Forelimb muscle (tissue), 1 donor: ENCODE data around the gene TFPI2. TPM values are rescaled to one million over a fixed set of nuclear protein-coding genes. Genes with fewer than 3 reads are reported as not detected.
A peak's percentile ranks its signal among the peaks of the same experiment; 100 is the strongest.

Experiments used
- DNase-seq: peaks from one replicate; pipeline ENCODE4 v3.0.0-alpha.2; 2013; ENCODE audit warnings: low read depth
- polyA plus RNA-seq: library from polyadenylated mRNA; unstranded; fragments of 120-200 nt; gene quantifications from one replicate; pipeline ENCODE4 v1.2.1, GENCODE V29; 2013; ENCODE audit not compliant: insufficient read length

TFPI2 gene
- polyA plus RNA-seq, 1 donor = 1.6 TPM

DNA sequence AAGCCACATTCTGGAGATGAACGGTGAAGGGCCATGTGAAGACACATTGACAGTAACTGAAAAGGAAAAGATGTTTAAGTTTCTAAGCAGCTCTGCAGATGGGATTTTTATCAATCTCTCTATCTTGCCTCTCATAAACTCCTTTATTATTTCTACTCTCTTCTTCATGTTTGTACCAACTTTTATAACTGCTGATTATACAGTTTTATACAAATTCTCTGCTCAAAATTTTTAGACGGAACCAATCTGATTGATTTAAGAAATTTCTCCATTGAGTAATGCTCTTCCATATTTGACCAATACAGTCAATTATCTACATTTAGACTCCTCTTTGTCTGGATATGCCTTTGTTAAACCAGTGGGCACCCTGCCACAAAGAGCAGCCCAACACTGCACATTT, 31.7 kb downstream of the TFPI2 start:
- no peak for DNase-seq

- no peak for DNase-seq
Measured at GRCh38 chr7:93856323-93856722, 34.2 kb downstream of the TFPI2 start.

DNA sequence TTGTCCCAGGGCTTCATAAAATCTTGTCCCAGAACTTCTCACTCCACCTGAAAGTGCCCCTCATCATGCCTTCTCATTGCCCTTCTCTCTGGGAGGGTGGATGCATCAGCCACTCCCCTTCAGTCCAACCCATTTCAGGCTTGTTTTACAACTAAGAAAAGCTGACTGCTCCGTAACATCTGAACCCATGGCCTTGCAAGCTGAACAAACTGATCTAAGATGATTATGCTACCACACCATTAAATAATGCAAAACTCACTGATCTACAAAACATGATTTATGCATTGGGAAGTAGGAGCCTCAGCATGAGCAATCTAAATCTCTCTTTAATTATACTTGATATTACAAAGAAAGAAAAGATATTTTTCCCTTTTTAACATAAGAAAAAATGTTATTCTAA, 34.8 kb downstream of the TFPI2 start:
- DNase-seq = no peak

DNA sequence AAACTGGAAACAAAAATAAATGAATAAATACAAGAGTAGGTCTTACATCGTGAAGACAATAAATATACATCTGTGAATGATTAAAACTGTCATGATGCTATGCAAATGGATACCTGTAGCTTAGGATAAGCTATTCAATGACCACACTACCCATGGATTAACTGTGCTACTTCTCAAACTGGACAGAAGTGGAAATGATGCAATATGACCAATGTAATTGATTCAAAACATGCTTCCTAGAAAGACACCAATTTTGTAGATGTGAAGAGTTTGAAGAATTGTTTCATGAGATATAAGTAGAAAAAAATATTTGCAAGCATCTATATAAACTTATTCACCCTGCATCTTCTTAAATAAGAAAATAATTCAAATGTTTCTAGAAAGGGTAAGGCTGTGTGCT, 36.1 kb downstream of the TFPI2 start:
- no peak for DNase-seq

GRCh38 chr7:93851536-93851935, 39.0 kb downstream of the TFPI2 start:
- DNase-seq = no peak

DNA sequence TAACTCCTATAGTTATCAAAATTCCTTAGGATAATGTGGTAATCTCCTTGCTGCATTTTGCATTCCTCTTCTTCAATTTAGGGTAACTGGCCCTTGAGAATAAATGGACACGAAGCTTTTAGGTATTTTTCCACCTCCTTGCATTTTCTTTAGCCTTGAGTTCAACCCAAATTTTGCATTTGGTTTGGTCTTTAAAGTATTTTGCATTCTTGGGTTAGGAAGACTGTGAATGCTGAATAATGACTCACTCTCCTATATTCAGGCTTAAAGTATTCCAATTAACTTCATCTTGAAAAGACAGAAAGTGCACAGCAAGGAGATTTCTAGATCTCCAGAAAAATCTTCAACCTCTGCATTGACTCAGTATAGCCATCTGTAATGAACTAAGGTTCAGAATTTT, 47.3 kb downstream of the TFPI2 start:
- DNase-seq = no peak

DNA sequence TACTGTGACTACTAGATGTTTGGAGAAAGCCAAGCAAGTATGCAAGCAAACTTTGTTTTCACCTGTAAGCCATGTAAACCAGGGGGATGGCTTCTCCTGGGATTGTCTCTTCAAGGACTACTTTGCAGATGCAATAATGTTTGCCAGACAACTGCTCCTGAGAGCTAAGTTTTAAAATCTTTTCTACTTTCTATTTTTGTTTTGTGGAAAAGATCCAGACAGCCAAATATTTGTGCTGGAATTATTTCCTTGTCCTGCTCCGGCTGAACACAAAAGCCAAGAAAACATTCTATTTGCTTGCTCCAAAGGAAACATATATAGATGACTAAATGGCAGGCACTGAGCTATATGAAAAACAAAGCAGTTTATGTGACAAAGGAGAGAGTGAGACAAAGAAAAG, 51.6 kb downstream of the TFPI2 start:
- peak; percentile 9 for DNase-seq

GRCh38 chr7:93837245-93837644, 53.3 kb downstream of the TFPI2 start:
- no peak for DNase-seq

GRCh38 chr7:93836116-93836515, 54.4 kb downstream of the TFPI2 start:
- peak; percentile 4 for DNase-seq

- no peak for DNase-seq
Measured at GRCh38 chr7:93835702-93836101, 54.9 kb downstream of the TFPI2 start.

Other genes with a start within 250 kb of the TFPI2 start
- not detected for gene GNGT1, start 15.8 kb upstream of the TFPI2 start, polyA plus RNA-seq
- gene GNG11, start 31.0 kb upstream of the TFPI2 start, polyA plus RNA-seq = 21.8 TPM
- gene BET1, start 113.6 kb upstream of the TFPI2 start, polyA plus RNA-seq = 22.4 TPM